ENCODE results near the gene CHRD.

CHRD gene

GRCh38 chr3:184380185-184380626 lies 352 bp downstream of the CHRD start:
- no peak for FAIRE-seq
- peak; percentile 56 for DNase-seq (ENCODE audit: insufficient read length, low spot score)
- TF ChIP-seq POLR2A (IDR thresholded peaks at IDR 0.05; ENCODE audit: low read depth, low read length), result no peak
- no peak for TF ChIP-seq TAF1 (IDR thresholded peaks at IDR 0.05; ENCODE audit: low read depth, low read length)
- no peak for TF ChIP-seq SPI1 (IDR thresholded peaks at IDR 0.05; ENCODE audit: low read depth, low read length)
- no peak for TF ChIP-seq POLR2AphosphoS5 (IDR thresholded peaks at IDR 0.05; ENCODE audit: low read depth, low read length)
- TF ChIP-seq POU2F2 (IDR thresholded peaks at IDR 0.05; ENCODE audit: low read depth, low read length), result no peak
- no peak for TF ChIP-seq PAX5 (IDR thresholded peaks at IDR 0.05; ENCODE audit: insufficient read depth, low read length, severe bottlenecking)

DNA sequence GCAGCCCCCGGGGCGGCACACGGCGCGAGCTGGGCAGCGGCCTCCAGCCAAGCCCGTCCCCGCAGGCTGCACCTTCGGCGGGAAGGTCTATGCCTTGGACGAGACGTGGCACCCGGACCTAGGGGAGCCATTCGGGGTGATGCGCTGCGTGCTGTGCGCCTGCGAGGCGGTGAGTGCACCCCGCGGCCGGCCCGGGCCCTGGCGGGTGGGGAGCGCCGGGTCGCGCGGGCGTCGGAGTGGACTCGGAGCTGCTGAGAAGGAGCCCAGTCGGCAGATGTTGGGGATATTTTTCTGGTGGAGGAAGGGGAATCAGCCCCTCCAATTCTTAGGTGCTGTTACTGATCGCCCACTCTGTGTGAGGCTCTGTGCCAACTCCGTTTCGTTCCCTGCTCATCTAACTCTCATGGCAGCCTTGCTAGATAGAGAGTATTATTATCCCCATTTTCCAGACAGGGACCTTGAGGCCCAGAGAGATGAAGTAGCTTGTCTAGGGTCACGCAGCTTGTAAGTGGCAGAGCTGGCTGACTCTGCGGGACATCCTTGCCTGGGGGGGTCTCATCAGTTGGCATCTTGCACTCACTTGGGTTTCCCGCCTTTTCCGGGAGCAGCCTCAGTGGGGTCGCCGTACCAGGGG lies 890 bp downstream of the CHRD start:
- no peak for FAIRE-seq
- TF ChIP-seq POLR2A (IDR thresholded peaks at IDR 0.05; ENCODE audit: low read depth, low read length) (no peak), SPI1 (IDR thresholded peaks at IDR 0.05; ENCODE audit: low read depth, low read length) (no peak), TAF1 (IDR thresholded peaks at IDR 0.05; ENCODE audit: low read depth, low read length) (no peak), POLR2AphosphoS5 (IDR thresholded peaks at IDR 0.05; ENCODE audit: low read depth, low read length) (no peak), PAX5 (IDR thresholded peaks at IDR 0.05; ENCODE audit: insufficient read depth, low read length, severe bottlenecking) (no peak), POU2F2 (IDR thresholded peaks at IDR 0.05; ENCODE audit: low read depth, low read length) (no peak)
- DNase-seq (ENCODE audit: insufficient read length, low spot score), result no peak

- DNase-seq (ENCODE audit: insufficient read length, low spot score), result no peak
- TF ChIP-seq POLR2AphosphoS5 (IDR thresholded peaks at IDR 0.05; ENCODE audit: low read depth, low read length) (no peak), PAX5 (IDR thresholded peaks at IDR 0.05; ENCODE audit: insufficient read depth, low read length, severe bottlenecking) (no peak), SPI1 (IDR thresholded peaks at IDR 0.05; ENCODE audit: low read depth, low read length) (no peak), TAF1 (IDR thresholded peaks at IDR 0.05; ENCODE audit: low read depth, low read length) (no peak), POLR2A (IDR thresholded peaks at IDR 0.05; ENCODE audit: low read depth, low read length) (no peak), POU2F2 (IDR thresholded peaks at IDR 0.05; ENCODE audit: low read depth, low read length) (no peak)
- no peak for FAIRE-seq
Observed at GRCh38 chr3:184381261-184382224, 1.7 kb downstream of the CHRD start.

DNA sequence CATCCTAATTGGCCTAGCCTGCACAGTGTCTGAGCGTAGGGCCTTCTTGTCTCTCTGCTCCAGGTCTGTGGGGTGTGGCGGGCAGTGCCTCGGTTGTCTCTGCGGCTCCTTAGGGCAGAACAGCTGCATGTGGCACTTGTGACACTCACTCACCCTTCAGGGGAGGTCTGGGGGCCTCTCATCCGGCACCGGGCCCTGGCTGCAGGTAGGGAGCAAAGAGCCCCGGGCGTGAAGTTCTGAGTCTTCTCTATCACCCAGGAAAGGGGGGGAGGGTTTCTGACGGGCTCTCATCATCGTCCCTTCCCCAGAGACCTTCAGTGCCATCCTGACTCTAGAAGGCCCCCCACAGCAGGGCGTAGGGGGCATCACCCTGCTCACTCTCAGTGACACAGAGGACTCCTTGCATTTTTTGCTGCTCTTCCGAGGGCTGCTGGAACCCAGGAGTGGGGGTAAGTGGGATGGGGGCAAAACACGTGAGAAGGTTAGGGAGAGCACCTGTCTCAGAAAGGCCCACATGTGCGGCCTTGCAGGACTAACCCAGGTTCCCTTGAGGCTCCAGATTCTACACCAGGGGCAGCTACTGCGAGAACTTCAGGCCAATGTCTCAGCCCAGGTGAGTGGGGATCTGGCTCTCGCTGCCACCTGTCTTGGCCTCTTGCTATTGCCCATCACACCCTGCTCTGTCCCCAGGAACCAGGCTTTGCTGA lies 2.6 kb downstream of the CHRD start:
- DNase-seq (ENCODE audit: insufficient read length, low spot score), result no peak
- no peak for TF ChIP-seq PAX5 (IDR thresholded peaks at IDR 0.05; ENCODE audit: insufficient read depth, low read length, severe bottlenecking)
- no peak for TF ChIP-seq TAF1 (IDR thresholded peaks at IDR 0.05; ENCODE audit: low read depth, low read length)
- no peak for TF ChIP-seq POLR2A (IDR thresholded peaks at IDR 0.05; ENCODE audit: low read depth, low read length)
- no peak for TF ChIP-seq POU2F2 (IDR thresholded peaks at IDR 0.05; ENCODE audit: low read depth, low read length)
- TF ChIP-seq SPI1 (IDR thresholded peaks at IDR 0.05; ENCODE audit: low read depth, low read length), result no peak
- no peak for TF ChIP-seq POLR2AphosphoS5 (IDR thresholded peaks at IDR 0.05; ENCODE audit: low read depth, low read length)
- no peak for FAIRE-seq

DNA sequence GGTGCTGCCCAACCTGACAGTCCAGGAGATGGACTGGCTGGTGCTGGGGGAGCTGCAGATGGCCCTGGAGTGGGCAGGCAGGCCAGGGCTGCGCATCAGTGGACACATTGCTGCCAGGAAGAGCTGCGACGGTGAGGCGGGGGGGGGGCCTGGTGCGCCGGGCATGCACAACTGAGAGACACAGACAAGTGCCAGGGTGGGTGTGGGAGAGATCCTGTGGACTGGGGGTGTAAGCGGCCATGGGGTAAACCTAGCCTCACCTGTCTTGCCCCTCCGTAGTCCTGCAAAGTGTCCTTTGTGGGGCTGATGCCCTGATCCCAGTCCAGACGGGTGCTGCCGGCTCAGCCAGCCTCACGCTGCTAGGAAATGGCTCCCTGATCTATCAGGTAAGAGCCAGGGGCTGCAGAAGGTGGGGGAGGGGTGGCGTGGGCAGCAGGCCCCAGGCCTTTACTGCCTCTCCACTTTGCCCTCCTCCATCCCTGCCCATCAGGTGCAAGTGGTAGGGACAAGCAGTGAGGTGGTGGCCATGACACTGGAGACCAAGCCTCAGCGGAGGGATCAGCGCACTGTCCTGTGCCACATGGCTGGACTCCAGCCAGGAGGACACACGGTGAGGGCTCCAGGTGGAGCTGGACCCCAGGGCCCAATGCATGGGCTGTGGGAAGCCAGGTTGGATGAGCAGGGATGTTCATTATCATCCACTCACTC lies 3.3 kb downstream of the CHRD start:
- no peak for FAIRE-seq
- TF ChIP-seq TAF1 (IDR thresholded peaks at IDR 0.05; ENCODE audit: low read depth, low read length) (no peak), SPI1 (IDR thresholded peaks at IDR 0.05; ENCODE audit: low read depth, low read length) (no peak), POLR2AphosphoS5 (IDR thresholded peaks at IDR 0.05; ENCODE audit: low read depth, low read length) (no peak), PAX5 (IDR thresholded peaks at IDR 0.05; ENCODE audit: insufficient read depth, low read length, severe bottlenecking) (no peak), POU2F2 (IDR thresholded peaks at IDR 0.05; ENCODE audit: low read depth, low read length) (no peak), POLR2A (IDR thresholded peaks at IDR 0.05; ENCODE audit: low read depth, low read length) (no peak)
- no peak for DNase-seq (ENCODE audit: insufficient read length, low spot score)

- no peak for TF ChIP-seq TAF1 (IDR thresholded peaks at IDR 0.05; ENCODE audit: low read depth, low read length)
- TF ChIP-seq POLR2AphosphoS5 (IDR thresholded peaks at IDR 0.05; ENCODE audit: low read depth, low read length), result no peak
- TF ChIP-seq SPI1 (IDR thresholded peaks at IDR 0.05; ENCODE audit: low read depth, low read length), result no peak
- TF ChIP-seq POLR2A (IDR thresholded peaks at IDR 0.05; ENCODE audit: low read depth, low read length), result no peak
- TF ChIP-seq POU2F2 (IDR thresholded peaks at IDR 0.05; ENCODE audit: low read depth, low read length), result no peak
- TF ChIP-seq PAX5 (IDR thresholded peaks at IDR 0.05; ENCODE audit: insufficient read depth, low read length, severe bottlenecking), result no peak
- FAIRE-seq (no peak), DNase-seq (ENCODE audit: insufficient read length, low spot score) (no peak)
Observed at GRCh38 chr3:184384342-184384741, 4.5 kb downstream of the CHRD start.

DNA sequence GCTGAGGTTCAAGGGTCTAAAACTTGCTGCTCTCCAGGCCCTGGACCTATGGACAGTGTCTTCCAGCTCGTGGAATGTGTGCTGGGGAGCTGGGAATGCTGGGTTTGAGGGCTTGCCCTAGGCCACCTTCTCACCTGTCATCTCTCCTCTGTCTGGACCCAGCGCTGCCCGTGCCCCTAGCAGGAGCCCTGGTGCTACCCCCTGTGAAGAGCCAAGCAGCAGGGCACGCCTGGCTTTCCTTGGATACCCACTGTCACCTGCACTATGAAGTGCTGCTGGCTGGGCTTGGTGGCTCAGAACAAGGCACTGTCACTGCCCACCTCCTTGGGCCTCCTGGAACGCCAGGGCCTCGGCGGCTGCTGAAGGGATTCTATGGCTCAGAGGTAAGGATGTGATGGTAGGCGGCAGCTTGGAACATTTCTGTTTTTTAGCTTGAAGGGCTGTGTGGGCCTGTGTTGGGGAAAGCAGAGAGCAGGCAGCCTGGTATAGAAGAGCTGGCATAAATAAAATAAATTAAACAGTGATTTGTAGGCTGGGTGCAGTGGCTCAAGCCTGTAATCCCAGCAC lies 5.1 kb downstream of the CHRD start:
- DNase-seq (ENCODE audit: insufficient read length, low spot score), result no peak
- FAIRE-seq, result no peak
- TF ChIP-seq POLR2AphosphoS5 (IDR thresholded peaks at IDR 0.05; ENCODE audit: low read depth, low read length), result no peak

DNA sequence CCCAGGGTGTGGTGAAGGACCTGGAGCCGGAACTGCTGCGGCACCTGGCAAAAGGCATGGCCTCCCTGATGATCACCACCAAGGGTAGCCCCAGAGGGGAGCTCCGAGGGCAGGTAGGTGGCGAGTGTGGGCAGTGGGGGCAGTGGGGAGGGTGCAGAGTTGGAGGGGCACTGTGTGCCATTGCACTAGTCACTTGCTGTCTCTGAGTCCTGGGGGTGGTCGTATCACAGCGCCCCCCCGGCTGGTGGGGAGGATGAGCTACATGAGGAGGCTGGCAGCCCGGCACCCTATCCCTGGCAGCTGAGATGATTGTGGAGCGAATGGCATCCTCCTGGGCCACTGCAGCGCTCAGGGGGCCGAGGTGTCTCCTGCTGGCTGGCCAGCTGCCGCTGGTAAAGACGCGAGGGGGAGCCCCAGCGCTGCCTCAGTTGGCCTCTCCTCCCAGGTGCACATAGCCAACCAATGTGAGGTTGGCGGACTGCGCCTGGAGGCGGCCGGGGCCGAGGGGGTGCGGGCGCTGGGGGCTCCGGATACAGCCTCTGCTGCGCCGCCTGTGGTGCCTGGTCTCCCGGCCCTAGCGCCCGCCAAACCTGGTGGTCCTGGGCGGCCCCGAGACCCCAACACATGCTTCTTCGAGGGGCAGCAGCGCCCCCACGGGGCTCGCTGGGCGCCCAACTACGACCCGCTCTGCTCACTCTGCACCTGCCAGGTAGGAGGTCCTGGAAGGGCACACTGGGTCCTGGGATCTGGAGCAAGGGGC lies 6.4 kb downstream of the CHRD start:
- no peak for DNase-seq (ENCODE audit: insufficient read length, low spot score)
- FAIRE-seq, result no peak
- TF ChIP-seq PAX5 (IDR thresholded peaks at IDR 0.05; ENCODE audit: insufficient read depth, low read length, severe bottlenecking), result no peak
- TF ChIP-seq POLR2AphosphoS5 (IDR thresholded peaks at IDR 0.05; ENCODE audit: low read depth, low read length), result no peak
- no peak for TF ChIP-seq TAF1 (IDR thresholded peaks at IDR 0.05; ENCODE audit: low read depth, low read length)
- no peak for TF ChIP-seq SPI1 (IDR thresholded peaks at IDR 0.05; ENCODE audit: low read depth, low read length)
- TF ChIP-seq POLR2A (IDR thresholded peaks at IDR 0.05; ENCODE audit: low read depth, low read length), result no peak
- TF ChIP-seq POU2F2 (IDR thresholded peaks at IDR 0.05; ENCODE audit: low read depth, low read length), result no peak
